Peyer's patch (tissue), 4 donors: Measurements from ENCODE around the gene NPY2R.

Experiments used
- CTCF ChIP-seq, 6 experiments: fragments of 450-650 bp in 4 of 6; fragments of 200-600 bp in 2 of 6; sonication (generic) in 1 of 6; IDR thresholded peaks; one replicate each; pipeline ENCODE4 v1.5.1; 2017 to 2019; ENCODE audit warnings: antibody characterized with exemption in 6 of 6, mild to moderate bottlenecking in 3 of 6, moderate library complexity in 1 of 6
- POLR2A ChIP-seq, 2 donors: fragments of 450-650 bp; IDR thresholded peaks; one replicate each; pipeline ENCODE4 v1.5.1; 2017; ENCODE audit warnings: antibody characterized with exemption in 2 of 2, mild to moderate bottlenecking in 2 of 2, moderate library complexity in 2 of 2

GRCh38 chr4:155207534-155208257 lies 740 bp upstream of the NPY2R start:
- TF ChIP-seq CTCF (IDR thresholded peaks at IDR 0.05) (no peak), POLR2A (IDR thresholded peaks at IDR 0.05) (no peak)
